HS-5 (cell line): ENCODE results near the gene PICALM.

ENCODE experiments used
- DNase-seq: peaks from one replicate; pipeline ENCODE4 v3.0.0-alpha.2; 2012; ENCODE audit warnings: low read depth

Gene PICALM

GRCh38 chr11:86081455-86081854 lies 12.6 kb upstream of the PICALM start:
- no peak for DNase-seq

DNA sequence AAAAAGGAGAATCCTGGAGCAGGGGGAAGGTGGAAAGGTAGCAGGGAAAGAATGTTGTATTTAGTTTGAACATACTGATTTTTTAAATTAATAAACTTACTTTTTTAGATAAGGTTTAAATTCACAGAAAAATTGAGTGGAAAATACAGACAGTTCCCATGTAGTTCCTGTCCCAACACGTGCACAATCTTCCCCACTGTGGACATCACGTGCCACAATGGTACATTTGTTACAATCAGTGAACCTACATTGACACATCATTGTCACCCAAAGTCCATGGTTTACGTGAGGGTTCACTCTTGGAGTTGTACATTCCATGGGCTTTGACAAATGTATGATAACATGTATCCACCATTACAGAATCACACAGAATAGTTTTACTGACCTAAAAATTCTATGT lies 10.5 kb upstream of the PICALM start:
- no peak for DNase-seq

GRCh38 chr11:86073948-86074347 lies 5.1 kb upstream of the PICALM start:
- DNase-seq, result no peak

DNA sequence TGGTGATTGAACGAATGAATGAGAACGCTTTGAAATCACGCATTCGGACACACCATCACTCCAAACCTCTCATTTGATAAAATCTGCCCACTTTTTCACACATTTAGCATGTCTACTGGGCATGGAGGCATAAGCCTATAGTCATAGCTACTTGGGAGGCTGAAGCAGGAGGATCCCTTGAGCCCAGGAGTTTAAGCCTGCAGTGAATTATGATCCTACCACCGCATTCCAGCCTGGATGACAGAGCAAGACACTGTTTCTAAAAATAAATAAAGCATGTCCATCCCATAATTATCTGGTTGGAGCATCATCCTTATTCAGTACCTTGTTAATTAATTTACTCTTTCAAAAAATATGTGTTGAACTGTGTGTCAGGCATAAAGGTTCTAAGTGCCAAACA lies 3.3 kb upstream of the PICALM start:
- DNase-seq, result no peak

- no peak for DNase-seq
These were observed 1.5 kb upstream of the PICALM start for GRCh38 chr11:86070142-86071056.

GRCh38 chr11:86069408-86070101 lies 671 bp upstream of the PICALM start:
- DNase-seq, result peak; percentile 89

- no peak for DNase-seq
These were observed 579 bp downstream of the PICALM start for GRCh38 chr11:86068138-86068871.

DNA sequence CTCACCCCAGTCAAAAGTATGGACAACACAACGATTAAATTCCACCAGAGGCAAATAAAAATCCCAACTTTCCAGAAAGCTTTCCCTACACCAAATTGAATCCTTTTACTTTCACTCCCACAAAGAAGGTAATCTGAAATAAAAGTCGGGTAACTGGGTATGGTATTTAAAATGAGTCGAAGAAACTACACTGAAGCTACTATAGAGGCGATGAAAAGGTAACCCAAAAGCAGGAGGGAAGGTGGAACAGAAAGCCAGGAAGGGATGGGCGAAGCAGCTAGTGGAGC lies 1.1 kb downstream of the PICALM start:
- no peak for DNase-seq

DNA sequence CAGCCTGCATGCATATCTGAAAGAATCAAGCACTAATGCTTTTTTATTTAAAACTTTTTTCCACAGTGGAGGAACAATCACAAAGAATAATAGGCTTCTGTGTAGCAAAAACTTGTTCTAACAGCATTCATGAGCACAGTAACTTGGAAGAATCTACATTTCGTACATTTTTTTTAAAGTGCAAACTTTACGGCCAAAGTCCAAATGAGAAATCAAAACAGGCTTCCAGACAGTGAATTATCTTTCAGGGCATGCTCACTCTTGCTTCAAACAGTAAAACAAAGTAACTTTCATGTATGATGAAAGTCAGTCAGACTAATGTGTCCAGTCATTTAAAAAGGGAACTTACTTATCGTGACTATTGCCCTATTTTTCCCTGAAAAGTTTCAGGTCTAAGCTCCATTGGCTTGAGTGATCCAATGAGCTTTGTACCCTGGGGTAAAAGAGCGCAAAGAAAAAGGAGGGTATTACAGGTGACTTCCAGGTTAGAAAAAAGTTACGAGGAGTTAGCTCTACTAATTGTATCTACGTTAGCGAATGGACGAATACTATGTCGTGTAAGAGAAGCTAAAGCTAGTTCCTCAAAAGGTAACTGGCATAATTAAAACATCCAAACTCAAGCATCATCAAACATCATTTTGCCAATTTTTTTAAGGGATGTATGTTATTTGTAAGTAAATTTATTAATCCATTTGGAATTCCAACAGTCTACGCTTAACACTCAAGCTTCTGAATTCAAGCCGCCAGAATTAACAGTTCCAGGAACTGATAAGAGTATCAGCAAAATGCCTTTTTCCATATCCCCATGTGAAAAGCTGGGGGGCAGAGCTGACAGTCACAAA lies 1.7 kb downstream of the PICALM start:
- DNase-seq, result no peak

GRCh38 chr11:86066657-86067008 lies 2.3 kb downstream of the PICALM start:
- DNase-seq, result no peak

DNA sequence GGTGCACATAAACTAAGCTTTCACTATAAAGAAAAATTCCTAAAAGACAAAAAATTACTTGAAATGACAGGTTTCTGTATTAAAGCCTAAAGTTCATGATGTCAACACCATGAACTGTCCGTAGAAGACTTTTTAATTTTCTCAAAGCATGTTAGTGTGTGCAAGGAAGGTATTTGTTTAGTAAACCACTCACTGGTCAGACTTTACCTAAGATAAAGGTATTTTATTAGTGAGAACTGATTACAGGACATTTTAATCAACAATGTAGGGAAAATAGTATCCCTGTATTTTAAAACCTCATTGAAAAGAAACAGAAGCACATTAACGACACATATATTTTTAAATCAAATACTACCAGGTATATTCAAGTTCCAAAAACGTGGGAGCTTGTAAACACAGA lies 2.9 kb downstream of the PICALM start:
- DNase-seq, result no peak

GRCh38 chr11:86064220-86064803 lies 4.6 kb downstream of the PICALM start:
- DNase-seq, result no peak

GRCh38 chr11:86063536-86063935 lies 5.3 kb downstream of the PICALM start:
- peak; percentile 43 for DNase-seq

DNA sequence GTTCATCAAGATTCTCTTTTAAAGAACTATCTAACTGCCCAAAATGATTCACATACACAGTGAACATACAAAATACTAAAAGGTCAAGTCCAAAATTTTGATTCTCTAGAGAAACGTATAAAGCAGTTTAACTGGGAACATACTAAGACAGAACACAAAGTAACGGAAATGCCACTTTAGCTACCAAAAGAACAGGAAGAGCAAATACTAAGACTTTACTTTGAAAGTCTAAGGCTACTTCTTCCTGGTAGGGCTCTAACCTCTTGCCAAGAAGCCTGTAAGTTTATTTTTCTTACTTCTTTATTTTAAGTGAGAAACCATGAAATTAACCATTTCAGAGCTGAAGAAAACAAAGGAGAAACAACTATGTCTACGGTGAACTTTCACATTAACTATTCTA lies 6.2 kb downstream of the PICALM start:
- no peak for DNase-seq

DNA sequence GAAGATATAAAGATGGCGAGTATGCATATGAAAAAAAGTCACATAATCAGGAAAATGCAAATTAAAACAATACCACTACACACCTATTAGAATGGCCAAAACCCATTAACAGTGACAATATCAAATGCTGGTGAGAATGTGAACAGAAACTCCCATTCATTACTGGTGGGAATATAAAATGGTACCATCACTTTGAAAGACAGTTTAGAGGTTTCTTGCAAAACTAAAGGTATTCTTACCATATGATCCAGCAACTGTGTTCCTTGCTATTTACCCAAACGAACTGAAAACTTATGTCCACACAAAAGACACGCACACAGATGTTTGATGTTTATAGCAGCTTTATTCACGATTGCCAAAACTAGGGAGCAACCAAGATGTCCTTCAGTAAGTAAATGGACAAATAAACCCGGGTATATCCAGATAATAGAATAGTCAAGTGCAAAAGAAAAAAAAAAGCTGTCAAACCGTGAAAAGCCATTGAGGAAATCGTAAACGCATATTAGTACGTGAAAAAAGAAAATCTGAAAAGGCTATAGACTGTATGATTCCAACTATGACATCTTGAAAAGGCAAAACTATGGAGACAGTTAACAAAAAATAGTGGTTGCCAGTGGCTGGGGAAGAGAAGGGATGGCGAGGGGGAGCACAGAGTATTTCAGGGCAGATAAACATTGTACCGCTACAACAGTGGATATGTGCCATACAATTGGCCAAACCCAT lies 7.2 kb downstream of the PICALM start:
- DNase-seq, result no peak

GRCh38 chr11:86060544-86060943 lies 8.3 kb downstream of the PICALM start:
- no peak for DNase-seq

- DNase-seq, result no peak
These were observed 10.5 kb downstream of the PICALM start for GRCh38 chr11:86058360-86058759.

DNA sequence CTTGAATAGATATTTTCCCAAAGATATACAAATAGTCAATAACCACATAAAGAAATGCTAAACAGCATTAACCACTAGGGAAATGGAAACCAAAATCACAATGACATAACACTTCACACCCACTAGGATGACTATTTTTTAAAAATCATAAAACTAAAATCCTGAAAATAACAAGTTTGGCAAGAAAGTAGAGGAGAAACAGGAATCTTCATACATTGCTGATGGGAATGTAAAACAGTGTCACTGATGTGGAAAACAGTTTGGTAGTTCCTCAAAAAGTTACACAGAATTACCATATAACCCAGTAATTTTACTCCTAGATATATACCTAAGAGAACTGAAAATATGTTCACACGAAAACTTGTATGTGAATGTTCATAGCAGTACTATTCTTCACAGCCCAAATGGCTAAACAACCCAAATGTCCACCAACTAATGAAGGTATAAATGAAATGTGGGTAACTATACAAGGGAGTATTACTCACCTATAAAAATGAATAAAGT lies 12.5 kb downstream of the PICALM start:
- no peak for DNase-seq

GRCh38 chr11:86052693-86053641 lies 15.9 kb downstream of the PICALM start:
- DNase-seq, result no peak
